Peyer's patch (tissue), 4 donors: ENCODE measurements around the gene SULT6B1. TPM values are rescaled to one million over a fixed set of nuclear protein-coding genes. Genes with fewer than 3 reads are reported as not detected.
A peak's percentile ranks its signal among the peaks of the same experiment; 100 is the strongest.

Experiments used
- DNase-seq, 3 donors: peaks; one replicate each; pipeline ENCODE4 v3.0.0-alpha.2; 2017 to 2019
- H3K27ac ChIP-seq, 4 donors: fragments of 200-600 bp; sonication (generic); one replicate each; pipeline ENCODE4 v1.5.1; 2016 to 2019
- H3K27me3 ChIP-seq, 2 donors: fragments of 200-600 bp; sonication (generic); one replicate each; pipeline ENCODE4 v1.5.1; 2019
- H3K36me3 ChIP-seq, 3 donors: fragments of 200-600 bp; sonication (generic); one replicate each; pipeline ENCODE4 v1.5.1; 2016 to 2019
- H3K4me1 ChIP-seq, 4 donors: fragments of 200-600 bp; sonication (generic); one replicate each; pipeline ENCODE4 v1.5.1; 2016 to 2019
- H3K4me3 ChIP-seq, 4 donors: fragments of 200-600 bp; sonication (generic); 1 replicate in 3 of 4; 2 replicates in 1 of 4; pipeline ENCODE4 v1.5.1; 2016 to 2019; ENCODE audit warnings: mild to moderate bottlenecking in 1 of 4
- H3K9me3 ChIP-seq, 4 donors: fragments of 200-600 bp; sonication (generic); one replicate each; pipeline ENCODE4 v1.5.1; 2016 to 2019; ENCODE audit warnings: mild to moderate bottlenecking in 1 of 4
- CTCF ChIP-seq, 6 experiments: fragments of 450-650 bp in 4 of 6; fragments of 200-600 bp in 2 of 6; sonication (generic) in 1 of 6; IDR thresholded peaks; one replicate each; pipeline ENCODE4 v1.5.1; 2017 to 2019; ENCODE audit warnings: antibody characterized with exemption in 6 of 6, mild to moderate bottlenecking in 3 of 6, moderate library complexity in 1 of 6
- POLR2A ChIP-seq, 2 donors: fragments of 450-650 bp; IDR thresholded peaks; one replicate each; pipeline ENCODE4 v1.5.1; 2017; ENCODE audit warnings: antibody characterized with exemption in 2 of 2, mild to moderate bottlenecking in 2 of 2, moderate library complexity in 2 of 2
- total RNA-seq, 4 donors: library from RNA; depleted of rRNA; stranded (reverse); fragments of >200 nt; gene quantifications; one replicate each; pipeline ENCODE4 v1.1.0, GENCODE V29; 2016

The SULT6B1 gene
- total RNA-seq, 4 donors from 2014 or later = not detected

DNA sequence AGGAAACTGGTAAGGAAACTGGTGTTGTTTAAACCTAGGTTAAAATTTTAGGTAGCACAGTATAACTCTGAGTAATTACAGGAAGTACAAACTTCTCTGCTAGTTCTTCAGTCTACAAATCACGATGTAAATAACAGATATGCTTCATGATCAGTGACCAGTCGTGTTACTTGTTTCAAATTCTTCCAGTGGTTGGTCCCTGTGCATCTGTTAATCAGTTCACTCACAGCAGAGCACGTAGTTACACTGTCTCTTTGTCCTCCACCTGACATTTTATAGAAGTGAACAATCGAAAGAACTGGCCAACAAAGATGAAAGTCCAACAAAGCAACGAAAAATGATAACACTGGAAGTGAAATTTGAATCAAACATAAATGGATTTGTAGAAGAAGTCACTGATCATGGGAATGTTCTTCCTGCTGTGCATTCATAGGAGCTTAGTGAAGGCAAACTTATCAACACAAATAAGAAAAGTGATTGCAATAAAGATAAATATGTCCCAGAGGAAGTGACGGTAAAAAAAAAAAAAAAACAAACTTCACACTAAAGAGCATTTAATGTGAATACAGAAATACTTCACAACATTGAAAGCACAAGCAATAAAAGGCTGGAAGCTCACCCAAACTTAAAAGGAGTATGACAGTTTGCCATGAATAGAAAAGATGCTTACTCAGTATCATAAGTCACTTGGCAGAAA, 38.7 kb downstream of the SULT6B1 start:
- Histone ChIP-seq H3K36me3 (peaks cover 0 to 39% (median 0%) of the 10 kb centered on the region in 3 donors), H3K27me3 (no peaks in the 10 kb centered on the region), H3K27ac (peak overlapping the region in 2 of 4 donors; percentile 12 to 14), H3K9me3 (no peaks in the 10 kb centered on the region), H3K4me1 (no peaks in the 10 kb centered on the region), H3K4me3 (peak overlapping the region in 2 of 4 donors; percentile 1 to 6)
- DNase-seq = no peak
- TF ChIP-seq POLR2A (IDR thresholded peaks at IDR 0.05) (no peak), CTCF (IDR thresholded peaks at IDR 0.05) (no peak)

GRCh38 chr2:37148325-37148724, 40.1 kb downstream of the SULT6B1 start:
- Histone ChIP-seq H3K36me3 (peaks cover 0 to 52% (median 0%) of the 10 kb centered on the region in 3 donors), H3K27me3 (no peaks in the 10 kb centered on the region), H3K27ac (no peak overlapping the region), H3K4me1 (no peaks in the 10 kb centered on the region), H3K4me3 (no peak overlapping the region), H3K9me3 (no peaks in the 10 kb centered on the region)
- no peak for TF ChIP-seq POLR2A (IDR thresholded peaks at IDR 0.05)
- DNase-seq = no peak

GRCh38 chr2:37146062-37146461, 42.4 kb downstream of the SULT6B1 start:
- no peak for DNase-seq
- H3K4me1 ChIP-seq = no peaks in the 10 kb centered on the region
- H3K36me3 ChIP-seq = peaks cover 0 to 65% (median 0%) of the 10 kb centered on the region in 3 donors
- no peak overlapping the region for H3K27ac ChIP-seq
- no peak overlapping the region for H3K4me3 ChIP-seq
- TF ChIP-seq CTCF (IDR thresholded peaks at IDR 0.05) (no peak), POLR2A (IDR thresholded peaks at IDR 0.05) (no peak)
- no peaks in the 10 kb centered on the region for H3K27me3 ChIP-seq
- H3K9me3 ChIP-seq = no peaks in the 10 kb centered on the region

DNA sequence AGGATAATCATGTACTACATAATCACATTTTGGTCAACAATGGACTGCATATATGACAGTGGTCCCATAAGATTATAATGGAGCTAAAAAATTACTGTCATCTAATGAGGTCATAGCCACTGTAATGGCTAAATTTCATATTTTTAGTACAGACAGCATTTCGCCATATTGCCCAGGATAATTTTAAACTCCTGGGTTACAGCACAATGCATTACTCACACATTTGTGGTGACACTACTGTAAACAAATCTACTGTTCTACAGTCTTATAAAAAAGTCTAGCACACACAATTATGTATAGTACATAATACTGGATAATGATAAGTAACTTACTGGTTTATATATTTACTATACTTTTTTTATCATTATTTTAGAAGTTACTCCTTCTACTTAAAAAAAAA, 44.5 kb downstream of the SULT6B1 start:
- DNase-seq = no peak
- Histone ChIP-seq H3K27ac (no peak overlapping the region), H3K27me3 (no peaks in the 10 kb centered on the region), H3K36me3 (peaks cover 0 to 86% (median 0%) of the 10 kb centered on the region in 3 donors), H3K4me3 (no peak overlapping the region), H3K9me3 (no peaks in the 10 kb centered on the region), H3K4me1 (no peaks in the 10 kb centered on the region)
- TF ChIP-seq POLR2A (IDR thresholded peaks at IDR 0.05) (no peak), CTCF (IDR thresholded peaks at IDR 0.05) (no peak)

- DNase-seq = no peak
- Histone ChIP-seq H3K4me3 (no peak overlapping the region), H3K36me3 (peaks cover 0 to 87% (median under 1%) of the 10 kb centered on the region in 3 donors), H3K27ac (no peak overlapping the region), H3K9me3 (no peaks in the 10 kb centered on the region), H3K27me3 (no peaks in the 10 kb centered on the region), H3K4me1 (no peaks in the 10 kb centered on the region)
- TF ChIP-seq POLR2A (IDR thresholded peaks at IDR 0.05) = no peak
- no peak for TF ChIP-seq CTCF (IDR thresholded peaks at IDR 0.05)
Observed at GRCh38 chr2:37142546-37142945, 45.9 kb downstream of the SULT6B1 start.

GRCh38 chr2:37132914-37133313, 55.6 kb downstream of the SULT6B1 start:
- DNase-seq = no peak
- no peaks in the 10 kb centered on the region for H3K27me3 ChIP-seq
- H3K27ac ChIP-seq = no peak overlapping the region
- no peaks in the 10 kb centered on the region for H3K4me1 ChIP-seq
- H3K9me3 ChIP-seq = no peaks in the 10 kb centered on the region
- no peak for TF ChIP-seq CTCF (IDR thresholded peaks at IDR 0.05)
- no peak for TF ChIP-seq POLR2A (IDR thresholded peaks at IDR 0.05)
- H3K4me3 ChIP-seq = no peak overlapping the region
- H3K36me3 ChIP-seq = peaks cover 0 to 79% (median 5%) of the 10 kb centered on the region in 3 donors
